T-cell (primary cell): ENCODE data around the gene OR4D1. TPM values are rescaled to one million over a fixed set of nuclear protein-coding genes. Genes with fewer than 3 reads are reported as not detected.
A peak's percentile ranks its signal among the peaks of the same experiment; 100 is the strongest.

Experiments used
- ATAC-seq, 4 experiments: fragments of 200-7000 bp in 3 of 4; fragments of 150-1000 bp in 1 of 4; cut with Tn5 transposase; replicated peaks in 1 of 4; 1 replicate in 3 of 4; 2 replicates in 1 of 4; pipeline ENCODE4 v1.10.0; 2021; ENCODE audit warnings: moderate library complexity in 3 of 4, mild to moderate bottlenecking in 2 of 4, moderate number of reproducible peaks in 1 of 4
- CTCF ChIA-PET, 2 donors: fragments of 300-600 bp; sonication (Branson Sonifier 250); formaldehyde crosslinking; loops; one replicate each; lab custom pipeline; 2022; ENCODE audit warnings: antibody characterized with exemption in 2 of 2; lab: Charles Lee
- POLR2A ChIA-PET, 2 donors: fragments of 300-600 bp; sonication (Branson Sonifier 250); formaldehyde crosslinking; loops; one replicate each; lab custom pipeline; 2022; ENCODE audit warnings: antibody characterized with exemption in 2 of 2; lab: Charles Lee
- DNase-seq, 35 experiments: peaks; one replicate each; pipeline versions ENCODE4 v3.0.0 to v3.0.0-alpha.2; 2013 to 2023
- H3K27ac ChIP-seq: one replicate; pipeline ENCODE4 v1.5.1; 2013; ENCODE audit warnings: low read length
- H3K27me3 ChIP-seq, 2 experiments: replicated peaks in 1 of 2; 1 replicate in 1 of 2; 2 replicates in 1 of 2; pipeline versions ENCODE4 v1.6.1 to v1.7.0; 2013; ENCODE audit warnings: low read length in 1 of 2, mixed read lengths in 1 of 2; ENCODE audit not compliant: control insufficient read depth in 2 of 2, insufficient read depth in 2 of 2; ENCODE audit errors: extremely low read depth in 1 of 2
- H3K36me3 ChIP-seq, 2 donors: 1 replicate in 1 of 2; 2 replicates in 1 of 2; pipeline versions ENCODE4 v1.6.1 to v1.7.0; 2013; ENCODE audit warnings: low read length in 1 of 2; ENCODE audit not compliant: control insufficient read depth in 2 of 2, insufficient read depth in 1 of 2; ENCODE audit errors: extremely low read depth in 1 of 2
- H3K4me1 ChIP-seq, 2 experiments: 1 replicate in 1 of 2; 2 replicates in 1 of 2; pipeline versions ENCODE4 v1.6.1 to v1.7.0; 2013; ENCODE audit warnings: low read length in 2 of 2, mixed read lengths in 1 of 2; ENCODE audit not compliant: insufficient read depth in 2 of 2, control insufficient read depth in 1 of 2; ENCODE audit errors: extremely low read depth in 1 of 2
- H3K4me3 ChIP-seq, 2 donors: 1 replicate in 1 of 2; 2 replicates in 1 of 2; pipeline versions ENCODE4 v1.5.1 to v1.7.0; 2013; ENCODE audit warnings: mild to moderate bottlenecking in 2 of 2, low read length in 1 of 2, moderate library complexity in 1 of 2; ENCODE audit not compliant: control insufficient read depth in 1 of 2; ENCODE audit errors: extremely low read depth in 1 of 2
- H3K9me3 ChIP-seq: 2 replicates; pipeline ENCODE4 v1.7.0; 2013
- H3K27ac Mint-ChIP-seq, 2 donors: one replicate each; pipeline ENCODE4 v1.8.0; 2020 to 2021; ENCODE audit warnings: mild to moderate bottlenecking in 2 of 2, mixed read lengths in 2 of 2
- H3K27me3 Mint-ChIP-seq, 2 donors: one replicate each; pipeline ENCODE4 v1.8.0; 2021 to 2022; ENCODE audit warnings: mixed read lengths in 2 of 2
- H3K36me3 Mint-ChIP-seq: one replicate; pipeline ENCODE4 v1.8.0; 2021; ENCODE audit warnings: mixed read lengths
- H3K4me1 Mint-ChIP-seq, 3 donors: one replicate each; pipeline ENCODE4 v1.8.0; 2020 to 2022; ENCODE audit warnings: mixed read lengths in 3 of 3, mild to moderate bottlenecking in 1 of 3
- H3K4me3 Mint-ChIP-seq, 3 donors: one replicate each; pipeline ENCODE4 v1.8.0; 2020 to 2022; ENCODE audit warnings: mild to moderate bottlenecking in 3 of 3, mixed read lengths in 3 of 3, moderate library complexity in 3 of 3
- H3K9me3 Mint-ChIP-seq, 3 donors: one replicate each; pipeline ENCODE4 v1.8.0; 2020 to 2022; ENCODE audit warnings: mixed read lengths in 3 of 3
- WGBS: methylation state at CpG from one replicate; pipeline ENCODE4 v1.1.5; 2013; ENCODE audit warnings: missing lambda C conversion rate; ENCODE audit not compliant: insufficient coverage; 5-methylcytosine and 5-hydroxymethylcytosine counted together
- total RNA-seq, 35 experiments: library from RNA in 6 of 35; stranded (reverse) in 6 of 35; fragments of 120-200 nt in 1 of 35; gene quantifications; one replicate each; pipeline versions ENCODE4 v1.2.1 to v1.2.4 and lab custom pipeline; 2013 to 2026

Gene OR4D1
- total RNA-seq, 5 donors from 2014 or later (not counting 1 experiment from before 2014, with no cell fraction given) = 1.3 to 2.2 (median 1.8) TPM

DNA sequence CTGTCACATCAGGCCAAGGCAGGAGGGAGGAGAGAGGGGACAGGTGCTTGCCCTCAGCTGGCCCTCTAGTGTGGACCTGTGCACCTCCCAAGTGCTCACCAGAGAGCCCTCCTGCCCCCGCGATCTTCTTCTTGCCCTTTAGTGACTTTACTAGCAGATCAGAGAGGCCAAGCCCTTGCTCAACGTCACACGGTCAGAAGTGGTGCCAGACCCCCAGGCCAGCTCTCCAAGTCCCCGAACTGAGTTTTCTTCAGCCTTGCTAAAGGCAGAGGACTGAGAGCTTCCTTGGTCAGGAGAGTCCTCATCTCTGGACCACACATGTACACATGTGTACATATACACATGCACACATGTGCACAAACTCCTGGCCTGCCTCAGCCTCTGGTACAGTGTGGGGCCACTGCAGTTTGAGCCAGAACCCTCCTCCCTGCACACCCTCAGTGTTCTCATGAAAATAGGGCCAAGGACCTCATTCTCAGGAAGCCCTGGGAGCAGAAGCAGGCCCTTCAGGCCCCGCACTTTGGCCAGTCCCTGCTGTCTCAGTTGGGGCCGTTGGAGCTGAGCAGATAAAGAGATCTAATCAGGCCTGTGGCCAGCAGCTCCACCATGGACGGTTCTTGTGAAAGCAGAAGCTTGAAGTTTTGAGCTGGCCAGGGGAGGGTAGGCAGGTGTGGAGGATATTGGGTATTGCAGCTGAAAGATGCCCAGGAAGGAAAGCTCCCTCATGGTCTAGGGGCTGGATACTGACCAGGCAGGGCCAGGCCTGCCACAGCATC lies 37.0 kb downstream of the OR4D1 start:
- 83% methylated on average over 8 of the region's 8 CpGs for WGBS
- H3K9me3 ChIP-seq = no peaks in the 10 kb centered on the region
- Mint-ChIP-seq H3K4me1 (peaks cover 4 to 9% (median 4%) of the 10 kb centered on the region in 3 donors), H3K9me3 (no peaks in the 10 kb centered on the region), H3K27me3 (peaks cover 12 to 15% of the 10 kb centered on the region in 2 donors), H3K36me3 (no peaks in the 10 kb centered on the region), H3K4me3 (no peak overlapping the region), H3K27ac (no peak overlapping the region)
- H3K4me3 ChIP-seq = no peak overlapping the region
- no peaks in the 10 kb centered on the region for H3K36me3 ChIP-seq
- ChIA-PET CTCF (interaction anchor here in 1 of 2 donors (0.7 kb wide), 1 partner anchor 1079 kb away, joined by 3 read pairs; no protein-coding TSS in a partner anchor), POLR2A (no interaction called here)
- no peak overlapping the region for H3K27ac ChIP-seq
- DNase-seq (no peak), ATAC-seq (no peak)
- H3K4me1 ChIP-seq = no peaks in the 10 kb centered on the region
- peaks cover 0 to 21% of the 10 kb centered on the region in 2 experiments for H3K27me3 ChIP-seq

DNA sequence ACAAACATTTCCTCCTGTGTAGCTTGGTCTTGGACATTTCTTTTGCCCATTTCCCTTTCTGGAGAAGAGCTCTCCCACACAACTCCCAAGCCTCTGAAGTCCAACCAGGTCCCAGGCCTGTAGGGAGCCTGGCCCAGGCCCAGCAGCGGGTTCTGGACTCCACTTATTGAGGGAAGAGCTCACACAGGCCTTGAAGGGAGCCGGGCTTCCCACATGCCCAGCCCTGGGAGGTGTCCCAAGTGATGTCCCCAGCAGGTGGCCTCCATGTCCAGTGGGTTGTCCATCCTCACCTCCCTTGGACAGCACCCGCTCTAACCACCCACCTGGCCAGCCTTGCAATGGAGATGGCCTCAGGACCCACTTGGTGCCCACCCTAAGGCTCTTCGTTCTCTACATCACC lies 38.4 kb downstream of the OR4D1 start:
- WGBS = 70% methylated on average over 3 of the region's 4 CpGs
- H3K27ac Mint-ChIP-seq = no peak overlapping the region

DNA sequence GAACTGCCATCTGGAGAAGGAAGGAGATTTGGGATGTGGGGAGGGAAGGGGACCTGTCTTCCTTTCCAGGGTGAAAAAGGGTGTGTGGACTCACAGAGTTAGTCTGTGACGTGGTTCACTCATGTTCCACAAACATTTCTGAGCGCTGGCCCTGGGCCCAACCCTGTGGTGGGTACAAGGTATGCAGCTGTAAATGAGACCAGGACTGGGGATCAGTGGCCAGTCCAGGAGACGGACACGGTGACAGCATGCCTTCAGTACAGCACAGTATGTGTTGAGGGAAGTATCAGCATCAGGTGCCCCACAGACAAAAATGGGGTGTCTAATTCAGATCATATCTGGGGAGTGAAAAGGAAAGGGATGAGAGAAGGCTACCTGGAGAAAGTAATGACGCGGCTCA lies 38.9 kb downstream of the OR4D1 start:
- ATAC-seq = no peak
- Histone ChIP-seq H3K36me3 (no peaks in the 10 kb centered on the region), H3K9me3 (no peaks in the 10 kb centered on the region), H3K4me1 (no peaks in the 10 kb centered on the region), H3K27ac (no peak overlapping the region), H3K27me3 (peaks cover 0 to 32% of the 10 kb centered on the region in 2 experiments), H3K4me3 (no peak overlapping the region)
- H3K4me3 Mint-ChIP-seq = no peak overlapping the region
- 88% methylated on average over 6 of the region's 6 CpGs for WGBS
- H3K36me3 Mint-ChIP-seq = no peaks in the 10 kb centered on the region
- ChIA-PET CTCF (no interaction called here), POLR2A (no interaction called here)
- peaks cover 15 to 25% of the 10 kb centered on the region in 2 donors for H3K27me3 Mint-ChIP-seq
- peaks cover 4 to 15% (median 4%) of the 10 kb centered on the region in 3 donors for H3K4me1 Mint-ChIP-seq
- no peak overlapping the region for H3K27ac Mint-ChIP-seq
- DNase-seq = no peak
- no peaks in the 10 kb centered on the region for H3K9me3 Mint-ChIP-seq

More for the DNA sequence above, 38.4 kb downstream of the OR4D1 start:
- H3K4me1 Mint-ChIP-seq = peaks cover 4 to 15% (median 4%) of the 10 kb centered on the region in 3 donors
- no peaks in the 10 kb centered on the region for H3K36me3 Mint-ChIP-seq
- CTCF ChIA-PET = no interaction called here
- Histone ChIP-seq H3K27me3 (peaks cover 0 to 31% of the 10 kb centered on the region in 2 experiments), H3K9me3 (no peaks in the 10 kb centered on the region), H3K4me3 (no peak overlapping the region), H3K36me3 (no peaks in the 10 kb centered on the region), H3K4me1 (no peaks in the 10 kb centered on the region), H3K27ac (no peak overlapping the region)
- ATAC-seq (no peak), DNase-seq (no peak)
- peaks cover 15 to 23% of the 10 kb centered on the region in 2 donors for H3K27me3 Mint-ChIP-seq
- H3K4me3 Mint-ChIP-seq = no peak overlapping the region
- POLR2A ChIA-PET = no interaction called here
- H3K9me3 Mint-ChIP-seq = no peaks in the 10 kb centered on the region

DNA sequence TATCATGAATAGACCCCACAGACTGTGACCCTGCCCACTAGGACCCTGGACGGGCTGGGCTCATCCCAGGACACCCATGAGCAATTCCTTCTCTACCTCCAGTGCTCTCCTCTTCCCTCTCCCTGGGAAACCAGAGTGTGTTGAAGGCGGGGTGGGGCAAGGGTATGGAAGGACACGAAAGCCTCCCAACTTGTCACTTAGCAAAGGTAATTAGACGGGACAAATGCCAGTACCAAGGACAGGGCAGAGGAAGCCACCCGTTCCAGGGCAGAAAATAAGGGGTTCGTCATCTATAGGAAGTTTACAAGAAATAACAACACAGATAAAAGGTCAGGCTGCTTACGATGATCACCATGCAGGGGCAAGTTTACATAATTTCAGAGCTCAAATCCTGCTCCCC lies 39.5 kb downstream of the OR4D1 start:
- no peak overlapping the region for H3K27ac Mint-ChIP-seq

DNA sequence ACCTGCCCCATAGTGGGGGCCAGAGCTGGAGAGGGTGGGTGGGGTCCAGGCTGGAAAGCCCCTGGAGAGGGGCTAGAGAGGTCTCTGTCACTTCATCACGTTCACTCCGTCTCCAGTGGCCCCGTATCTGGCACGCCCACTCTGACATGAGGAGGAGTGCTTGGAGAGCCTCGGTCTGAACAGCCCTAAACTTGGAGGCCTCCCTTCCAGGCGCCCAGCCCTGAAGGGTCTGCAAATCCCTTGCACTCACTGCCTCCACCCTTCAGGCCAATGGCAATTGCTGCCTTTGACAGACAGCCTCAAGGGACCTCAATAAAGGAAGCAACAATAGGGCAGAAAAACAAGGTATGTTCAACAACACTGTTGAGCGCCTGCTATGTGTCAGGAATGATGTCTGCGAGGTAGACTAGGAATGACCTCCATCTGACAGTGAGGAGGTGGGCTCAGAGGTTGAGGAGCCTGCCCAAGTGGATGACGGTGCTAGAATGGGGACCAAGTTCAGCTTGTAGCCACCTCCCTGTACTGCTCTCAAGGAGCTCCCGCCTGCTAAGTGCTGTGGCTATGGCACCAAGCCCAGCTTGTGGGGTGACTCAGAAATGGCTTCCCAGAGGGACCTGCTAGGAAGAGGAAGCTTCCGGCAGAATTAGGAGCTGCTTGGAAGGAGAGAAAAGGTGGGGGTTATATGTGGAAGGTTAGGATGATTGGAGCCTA lies 41.4 kb downstream of the OR4D1 start:
- Histone ChIP-seq H3K4me1 (no peaks in the 10 kb centered on the region), H3K27ac (no peak overlapping the region), H3K4me3 (no peak overlapping the region), H3K9me3 (no peaks in the 10 kb centered on the region), H3K27me3 (peaks cover 0 to 36% of the 10 kb centered on the region in 2 experiments), H3K36me3 (no peaks in the 10 kb centered on the region)
- H3K36me3 Mint-ChIP-seq = no peaks in the 10 kb centered on the region
- H3K27ac Mint-ChIP-seq = no peak overlapping the region
- H3K27me3 Mint-ChIP-seq = peaks cover 15 to 25% of the 10 kb centered on the region in 2 donors
- no peak for DNase-seq
- no peaks in the 10 kb centered on the region for H3K9me3 Mint-ChIP-seq
- H3K4me1 Mint-ChIP-seq = peaks cover 4 to 15% (median 4%) of the 10 kb centered on the region in 3 donors
- ATAC-seq = no peak
- 67% methylated on average over 7 of the region's 11 CpGs for WGBS
- CTCF ChIA-PET = no interaction called here
- POLR2A ChIA-PET = no interaction called here
- H3K4me3 Mint-ChIP-seq = no peak overlapping the region

More for the DNA sequence above, 39.5 kb downstream of the OR4D1 start:
- POLR2A ChIA-PET = interaction anchor here in 1 of 2 donors (0.5 to 0.6 kb wide), 2 partner anchors 68 to 202 kb away, joined by 3 to 4 read pairs; no protein-coding TSS in a partner anchor
- Mint-ChIP-seq H3K9me3 (no peaks in the 10 kb centered on the region), H3K4me3 (no peak overlapping the region), H3K4me1 (peaks cover 4 to 15% (median 4%) of the 10 kb centered on the region in 3 donors), H3K36me3 (no peaks in the 10 kb centered on the region), H3K27me3 (peaks cover 15 to 25% of the 10 kb centered on the region in 2 donors)
- ATAC-seq = no peak
- H3K4me3 ChIP-seq = no peak overlapping the region
- H3K4me1 ChIP-seq = no peaks in the 10 kb centered on the region
- peaks cover 0 to 32% of the 10 kb centered on the region in 2 experiments for H3K27me3 ChIP-seq
- CTCF ChIA-PET = no interaction called here
- no CpG with 5 or more reads among the region's 7 CpGs for WGBS
- H3K27ac ChIP-seq = no peak overlapping the region
- no peaks in the 10 kb centered on the region for H3K9me3 ChIP-seq
- no peak for DNase-seq
- no peaks in the 10 kb centered on the region for H3K36me3 ChIP-seq

DNA sequence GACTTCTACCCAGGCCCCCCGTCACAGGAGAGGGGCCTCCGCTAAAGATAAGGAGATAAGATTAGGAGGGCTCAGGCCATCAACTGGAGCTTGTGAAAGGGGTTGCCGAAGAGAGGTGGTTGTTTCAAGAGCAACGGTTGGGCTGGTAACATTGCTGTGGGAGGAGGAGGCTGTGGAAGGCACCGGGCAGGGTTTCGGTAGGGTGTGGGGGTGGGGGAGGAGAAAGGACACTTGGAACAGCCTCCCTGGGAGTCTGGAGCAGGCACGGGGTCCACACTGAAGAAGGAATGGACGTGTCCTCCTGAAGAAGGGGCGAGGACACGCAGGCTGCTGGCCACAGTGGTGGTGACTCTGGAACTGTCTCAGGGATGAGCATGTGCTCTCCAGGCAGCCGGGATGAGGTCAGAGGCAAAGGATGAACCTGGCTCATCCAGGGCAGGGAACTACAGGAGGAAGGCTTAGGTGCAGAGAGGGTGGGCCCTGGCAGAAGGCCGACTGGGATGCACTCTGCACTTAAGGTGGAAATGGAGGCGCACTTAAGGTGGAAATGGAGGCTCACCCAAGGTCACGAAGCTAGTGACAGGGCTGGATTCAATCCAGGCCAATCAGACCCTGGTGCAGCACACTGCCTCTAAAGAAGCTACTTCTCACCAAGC lies 43.2 kb downstream of the OR4D1 start:
- peak overlapping the region in 1 of 2 donors; percentile 19 for H3K27ac Mint-ChIP-seq
- POLR2A ChIA-PET = no interaction called here

More for the DNA sequence above, 43.2 kb downstream of the OR4D1 start:
- no peak overlapping the region for H3K4me3 ChIP-seq
- H3K9me3 ChIP-seq = no peaks in the 10 kb centered on the region
- H3K4me1 Mint-ChIP-seq = peaks cover 0 to 6% (median 0%) of the 10 kb centered on the region in 3 donors
- H3K4me3 Mint-ChIP-seq = no peak overlapping the region
- H3K36me3 ChIP-seq = no peaks in the 10 kb centered on the region
- no peak overlapping the region for H3K27ac ChIP-seq
- DNase-seq (no peak), ATAC-seq (no peak)
- H3K9me3 Mint-ChIP-seq = no peaks in the 10 kb centered on the region
- CTCF ChIA-PET = interaction anchor here in 1 of 2 donors (0.6 kb wide), 1 partner anchor 23 kb away, joined by 3 read pairs; no protein-coding TSS in a partner anchor
- no peaks in the 10 kb centered on the region for H3K36me3 Mint-ChIP-seq
- H3K4me1 ChIP-seq = no peaks in the 10 kb centered on the region
- H3K27me3 ChIP-seq = peaks cover 0 to 46% of the 10 kb centered on the region in 2 experiments
- peaks cover 16 to 27% of the 10 kb centered on the region in 2 donors for H3K27me3 Mint-ChIP-seq
- WGBS = 63% methylated on average over 14 of the region's 14 CpGs
